HepG2 (cell line): Measurements from ENCODE around the gene SELENOS. TPM values are rescaled to one million over a fixed set of nuclear protein-coding genes. Genes with fewer than 3 reads are reported as not detected.

Experiments used
- ATAC-seq: fragments of 200-7000 bp; cut with Tn5 transposase; 3 replicates; pipeline ENCODE4 v1.9.1; 2020; ENCODE audit warnings: mild to moderate bottlenecking, moderate library complexity
- BruUV-seq: library from RNA; stranded (reverse); fragments of 400-500 nt; replicated peaks from 2 replicates; lab custom pipeline; 2021; lab: Mats Ljungman, UMichigan
- CTCF ChIA-PET: fragments of 300-600 bp; formaldehyde crosslinking; extraction: SDS; loops from one replicate; lab custom pipeline; 2021; ENCODE audit warnings: low total read pairs, inconsistent platforms, low intra/inter-chr PET ratio; lab: Yijun Ruan, JAX
- POLR2A ChIA-PET: fragments of 350-600 bp; sonication (Branson Sonifier 250); formaldehyde crosslinking; loops from one replicate; lab custom pipeline; 2020; ENCODE audit warnings: antibody characterized with exemption, inconsistent platforms; lab: Yijun Ruan, JAX
- DNase-seq: peaks from one replicate; pipeline ENCODE4 v3.0.0-alpha.2; 2015; ENCODE audit warnings: low spot score
- FAIRE-seq: peaks from 3 replicates; lab custom pipeline; 2011; peaks lifted over from hg19 to GRCh38; lab: Jason Lieb, UNC
- H2AFZ ChIP-seq: one replicate; pipeline ENCODE4 v1.6.1; 2011; ENCODE audit warnings: low read length, inconsistent platforms
- H3K27ac ChIP-seq: fragments of 300-600 bp; 3 replicates; pipeline ENCODE4 v1.8.0; 2011; ENCODE audit warnings: mixed run types, mild to moderate bottlenecking, mixed read lengths, low read length, inconsistent platforms; ENCODE audit not compliant: insufficient read depth; ENCODE audit errors: extremely low read length
- H3K27me3 ChIP-seq, 2 experiments: fragments of 200-600 bp in 1 of 2; 2 replicates in 1 of 2; 3 replicates in 1 of 2; pipeline versions ENCODE4 v1.6.0 to v1.8.0; 2011; ENCODE audit warnings: low read length in 2 of 2, mild to moderate bottlenecking in 2 of 2, moderate library complexity in 2 of 2, inconsistent platforms in 1 of 2; ENCODE audit not compliant: insufficient read depth in 2 of 2, control insufficient read depth in 1 of 2
- H3K36me3 ChIP-seq, 2 experiments: fragments of 200-600 bp in 1 of 2; replicated peaks in 1 of 2; 2 replicates in 1 of 2; 3 replicates in 1 of 2; pipeline versions ENCODE4 v1.5.1 to v1.8.0; 2011; ENCODE audit warnings: low read length in 2 of 2, inconsistent platforms in 1 of 2; ENCODE audit not compliant: insufficient read depth in 2 of 2, control insufficient read depth in 1 of 2
- H3K4me1 ChIP-seq: 2 replicates; pipeline ENCODE4 v1.5.1; 2012; ENCODE audit warnings: low read length, inconsistent platforms; ENCODE audit not compliant: insufficient read depth
- H3K4me2 ChIP-seq: 2 replicates; pipeline ENCODE4 v1.6.0; 2011; ENCODE audit warnings: low read depth, low read length, inconsistent platforms
- H3K4me3 ChIP-seq, 3 experiments: fragments of 200-600 bp in 1 of 3; sonication (generic), shearing (Covaris generic) in 1 of 3; replicated peaks in 1 of 3; 2 replicates each; pipeline ENCODE4 v1.5.1; 2011 to 2016; ENCODE audit warnings: low read length in 3 of 3, inconsistent platforms in 2 of 3, low read depth in 2 of 3, mild to moderate bottlenecking in 2 of 3, control low read depth in 1 of 3, mixed read lengths in 1 of 3; ENCODE audit not compliant: insufficient read depth in 1 of 3
- H3K79me2 ChIP-seq: one replicate; pipeline ENCODE4 v1.6.1; 2011; ENCODE audit warnings: low read length, inconsistent platforms; ENCODE audit not compliant: insufficient read depth
- H3K9ac ChIP-seq: 2 replicates; pipeline ENCODE4 v1.6.0; 2011; ENCODE audit warnings: mild to moderate bottlenecking, low read depth, low read length, inconsistent platforms; ENCODE audit not compliant: insufficient read depth
- H3K9me3 ChIP-seq: 2 replicates; pipeline ENCODE4 v1.5.1; 2012; ENCODE audit warnings: mild to moderate bottlenecking, low read length
- H4K20me1 ChIP-seq: 2 replicates; pipeline ENCODE4 v1.6.0; 2011; ENCODE audit warnings: inconsistent platforms, mild to moderate bottlenecking, low read length, moderate library complexity; ENCODE audit not compliant: insufficient read depth
- BORCS8-MEF2B ChIP-seq: sonication (generic); formaldehyde crosslinking; IDR thresholded peaks from 2 replicates; pipeline ENCODE4 v1.8.0; 2022; ENCODE audit warnings: mild to moderate bottlenecking, missing genetic modification reagents
- ETV6 ChIP-seq: sonication (generic); formaldehyde crosslinking; conservative IDR thresholded peaks from 2 replicates; pipeline ENCODE4 v1.4.0; 2020; ENCODE audit warnings: missing genetic modification reagents
- MAFG ChIP-seq: sonication (generic); formaldehyde crosslinking; IDR thresholded peaks from 2 replicates; pipeline ENCODE4 v1.5.1; 2020; ENCODE audit warnings: mild to moderate bottlenecking, missing genetic modification reagents
- MIXL1 ChIP-seq: IDR thresholded peaks from 2 replicates; pipeline ENCODE4 v1.6.1; 2016
- NPAS2 ChIP-seq: sonication (generic); formaldehyde crosslinking; IDR thresholded peaks from 2 replicates; pipeline ENCODE4 v1.8.0; 2022; ENCODE audit warnings: mild to moderate bottlenecking, missing genetic modification reagents, borderline replicate concordance
- PPARG ChIP-seq: conservative IDR thresholded peaks from 2 replicates; pipeline ENCODE4 v1.6.1; 2016; ENCODE audit warnings: missing biosample characterization, missing genetic modification reagents
- RFX3 ChIP-seq: IDR thresholded peaks from 2 replicates; pipeline ENCODE4 v1.6.1; 2016; ENCODE audit warnings: missing biosample characterization, missing genetic modification reagents
- ZNF7 ChIP-seq: IDR thresholded peaks from 2 replicates; pipeline ENCODE4 v1.6.1; 2016; ENCODE audit warnings: missing biosample characterization, missing genetic modification reagents
- WGBS: methylation state at CpG from one replicate; pipeline ENCODE4 v1.1.6; 2017; ENCODE audit warnings: low lambda C conversion rate; 5-methylcytosine and 5-hydroxymethylcytosine counted together
- in situ Hi-C: cut with HindIII; loops from 2 replicates; pipeline ENCODE4 v1.10.0; 2017; ENCODE audit warnings: low pct_unique_long_range_greater_than_20kb; ENCODE audit not compliant: extremely low pct_ligation_motif_present
- intact Hi-C: fragments of 100-400 bp; cut with micrococcal nuclease; formaldehyde crosslinking; loops from one replicate; pipeline ENCODE4 v1.10.0; 2022; ENCODE audit not compliant: unreplicated experiment
- polyA plus RNA-seq, 8 experiments: library from polyadenylated mRNA; depleted of rRNA in 3 of 8; stranded (reverse) in 7 of 8; unstranded in 1 of 8; fragments of >200 nt; fragmentation: Illumina TruSeq in 4 of 8; extraction: Trizol in 4 of 8; gene quantifications; 2 replicates each; pipeline versions ENCODE4 v1.2.1 to v1.2.3, GENCODE V29; 2011 to 2016; ENCODE audit warnings: low read depth in 4 of 8, missing spikeins in 1 of 8, mixed read lengths in 1 of 8; ENCODE audit not compliant: insufficient read depth in 1 of 8
- total RNA-seq, 5 experiments: library from RNA; depleted of rRNA; stranded (reverse); fragments of >200 nt; fragmentation: Illumina TruSeq; extraction: Trizol; gene quantifications; 2 replicates each; pipeline ENCODE4 v1.2.3, GENCODE V29; 2016; ENCODE audit warnings: low read depth in 1 of 5
- TF ChIP-seq, protein P1 (sequence below): sonication (generic); formaldehyde crosslinking; IDR thresholded peaks from 2 replicates; pipeline ENCODE4 v1.5.0; 2020; ENCODE audit warnings: missing genetic modification reagents
- TF ChIP-seq, protein P2 (sequence below): sonication (generic); formaldehyde crosslinking; IDR thresholded peaks from 2 replicates; pipeline ENCODE4 v1.5.0; 2020; ENCODE audit warnings: mild to moderate bottlenecking, missing genetic modification reagents
- TF ChIP-seq, protein P3 (sequence below): sonication (generic); formaldehyde crosslinking; IDR thresholded peaks from 2 replicates; pipeline ENCODE4 v1.9.0; 2021; ENCODE audit warnings: missing genetic modification reagents, borderline replicate concordance

SELENOS gene
- total and polyA plus RNA-seq, 2 of the 13 experiments (the other 11 are each of a cell fraction or from before 2014, with no cell fraction given): 63.0 to 66.1 TPM

DNA sequence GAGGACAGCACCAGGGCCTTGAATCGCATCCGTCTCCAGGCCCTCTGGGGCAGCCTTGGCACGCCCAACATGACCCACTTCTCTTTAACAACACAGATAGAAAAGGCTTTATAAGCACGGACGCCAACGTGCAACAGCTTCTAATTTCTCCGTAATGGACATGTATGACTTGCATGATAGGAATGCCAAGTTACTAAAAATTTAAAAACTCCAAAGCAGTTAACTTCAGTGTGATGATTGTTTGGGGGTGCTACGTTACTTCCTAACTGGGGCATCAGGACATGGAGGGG is 48.7 kb upstream of the SELENOS start:
- Histone ChIP-seq H3K4me3 (no peak overlapping the region), H3K36me3 (peaks cover 23 to 76% of the 10 kb centered on the region in 2 experiments), H3K27ac (peak overlapping the region; percentile 62), H3K9ac (no peak overlapping the region), H2AFZ (no peak overlapping the region), H3K9me3 (no peaks in the 10 kb centered on the region), H4K20me1 (no peaks in the 10 kb centered on the region), H3K27me3 (no peaks in the 10 kb centered on the region), H3K79me2 (no peaks in the 10 kb centered on the region), H3K4me1 (peaks cover 26% of the 10 kb centered on the region), H3K4me2 (no peak overlapping the region)
- TF ChIP-seq, protein P1, sequence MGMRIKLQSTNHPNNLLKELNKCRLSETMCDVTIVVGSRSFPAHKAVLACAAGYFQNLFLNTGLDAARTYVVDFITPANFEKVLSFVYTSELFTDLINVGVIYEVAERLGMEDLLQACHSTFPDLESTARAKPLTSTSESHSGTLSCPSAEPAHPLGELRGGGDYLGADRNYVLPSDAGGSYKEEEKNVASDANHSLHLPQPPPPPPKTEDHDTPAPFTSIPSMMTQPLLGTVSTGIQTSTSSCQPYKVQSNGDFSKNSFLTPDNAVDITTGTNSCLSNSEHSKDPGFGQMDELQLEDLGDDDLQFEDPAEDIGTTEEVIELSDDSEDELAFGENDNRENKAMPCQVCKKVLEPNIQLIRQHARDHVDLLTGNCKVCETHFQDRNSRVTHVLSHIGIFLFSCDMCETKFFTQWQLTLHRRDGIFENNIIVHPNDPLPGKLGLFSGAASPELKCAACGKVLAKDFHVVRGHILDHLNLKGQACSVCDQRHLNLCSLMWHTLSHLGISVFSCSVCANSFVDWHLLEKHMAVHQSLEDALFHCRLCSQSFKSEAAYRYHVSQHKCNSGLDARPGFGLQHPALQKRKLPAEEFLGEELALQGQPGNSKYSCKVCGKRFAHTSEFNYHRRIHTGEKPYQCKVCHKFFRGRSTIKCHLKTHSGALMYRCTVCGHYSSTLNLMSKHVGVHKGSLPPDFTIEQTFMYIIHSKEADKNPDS (CRISPR knock-in tag): no peak
- TF ChIP-seq, protein P2, sequence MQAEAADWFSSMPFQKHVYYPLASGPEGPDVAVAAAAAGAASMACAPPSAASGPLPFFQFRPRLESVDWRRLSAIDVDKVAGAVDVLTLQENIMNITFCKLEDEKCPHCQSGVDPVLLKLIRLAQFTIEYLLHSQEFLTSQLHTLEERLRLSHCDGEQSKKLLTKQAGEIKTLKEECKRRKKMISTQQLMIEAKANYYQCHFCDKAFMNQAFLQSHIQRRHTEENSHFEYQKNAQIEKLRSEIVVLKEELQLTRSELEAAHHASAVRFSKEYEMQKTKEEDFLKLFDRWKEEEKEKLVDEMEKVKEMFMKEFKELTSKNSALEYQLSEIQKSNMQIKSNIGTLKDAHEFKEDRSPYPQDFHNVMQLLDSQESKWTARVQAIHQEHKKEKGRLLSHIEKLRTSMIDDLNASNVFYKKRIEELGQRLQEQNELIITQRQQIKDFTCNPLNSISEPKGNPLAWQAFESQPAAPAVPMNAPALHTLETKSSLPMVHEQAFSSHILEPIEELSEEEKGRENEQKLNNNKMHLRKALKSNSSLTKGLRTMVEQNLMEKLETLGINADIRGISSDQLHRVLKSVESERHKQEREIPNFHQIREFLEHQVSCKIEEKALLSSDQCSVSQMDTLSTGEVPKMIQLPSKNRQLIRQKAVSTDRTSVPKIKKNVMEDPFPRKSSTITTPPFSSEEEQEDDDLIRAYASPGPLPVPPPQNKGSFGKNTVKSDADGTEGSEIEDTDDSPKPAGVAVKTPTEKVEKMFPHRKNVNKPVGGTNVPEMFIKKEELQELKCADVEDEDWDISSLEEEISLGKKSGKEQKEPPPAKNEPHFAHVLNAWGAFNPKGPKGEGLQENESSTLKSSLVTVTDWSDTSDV: no peak
- TF ChIP-seq ZNF7 (CRISPR knock-in tag) (no peak), ETV6 (no peak), NPAS2 (CRISPR knock-in tag) (no peak), BORCS8-MEF2B (CRISPR knock-in tag) (no peak), MAFG (CRISPR knock-in tag) (no peak), RFX3 (CRISPR knock-in tag) (no peak), MIXL1 (CRISPR knock-in tag) (no peak), PPARG (CRISPR knock-in tag) (no peak)
- TF ChIP-seq, protein P3, sequence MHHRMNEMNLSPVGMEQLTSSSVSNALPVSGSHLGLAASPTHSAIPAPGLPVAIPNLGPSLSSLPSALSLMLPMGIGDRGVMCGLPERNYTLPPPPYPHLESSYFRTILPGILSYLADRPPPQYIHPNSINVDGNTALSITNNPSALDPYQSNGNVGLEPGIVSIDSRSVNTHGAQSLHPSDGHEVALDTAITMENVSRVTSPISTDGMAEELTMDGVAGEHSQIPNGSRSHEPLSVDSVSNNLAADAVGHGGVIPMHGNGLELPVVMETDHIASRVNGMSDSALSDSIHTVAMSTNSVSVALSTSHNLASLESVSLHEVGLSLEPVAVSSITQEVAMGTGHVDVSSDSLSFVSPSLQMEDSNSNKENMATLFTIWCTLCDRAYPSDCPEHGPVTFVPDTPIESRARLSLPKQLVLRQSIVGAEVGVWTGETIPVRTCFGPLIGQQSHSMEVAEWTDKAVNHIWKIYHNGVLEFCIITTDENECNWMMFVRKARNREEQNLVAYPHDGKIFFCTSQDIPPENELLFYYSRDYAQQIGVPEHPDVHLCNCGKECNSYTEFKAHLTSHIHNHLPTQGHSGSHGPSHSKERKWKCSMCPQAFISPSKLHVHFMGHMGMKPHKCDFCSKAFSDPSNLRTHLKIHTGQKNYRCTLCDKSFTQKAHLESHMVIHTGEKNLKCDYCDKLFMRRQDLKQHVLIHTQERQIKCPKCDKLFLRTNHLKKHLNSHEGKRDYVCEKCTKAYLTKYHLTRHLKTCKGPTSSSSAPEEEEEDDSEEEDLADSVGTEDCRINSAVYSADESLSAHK (CRISPR knock-in tag): no peak
- ATAC-seq: no peak
- intact Hi-C loops (no loop called here), in situ Hi-C loops (no loop called here)
- WGBS: over 99% methylated on average over 8 of the region's 8 CpGs
- no peak for FAIRE-seq
- ChIA-PET POLR2A (no interaction called here), CTCF (no interaction called here)
- BruUV-seq: no TSS peak
- DNase-seq: no peak
